ENCODE measurements around the gene KCTD17. TPM values are rescaled to one million over a fixed set of nuclear protein-coding genes. Genes with fewer than 3 reads are reported as not detected.
A peak's percentile ranks its signal among the peaks of the same experiment; 100 is the strongest.

KCTD17 gene
- total RNA-seq, 1 donor from 2014 or later, result 19.2 TPM

GRCh38 chr22:37101311-37102066 lies 49.9 kb downstream of the KCTD17 start:
- ATAC-seq, result peak; percentile 25
- TF ChIP-seq CTCF (IDR thresholded peaks at IDR 0.05), result no peak
- H3K9me3 ChIP-seq, result no peaks in the 10 kb centered on the region
- H3K4me1 ChIP-seq, result no peaks in the 10 kb centered on the region
- H3K27me3 ChIP-seq, result peaks cover 10% of the 10 kb centered on the region
- H3K36me3 ChIP-seq, result no peaks in the 10 kb centered on the region
- no peak overlapping the region for H3K4me3 ChIP-seq
- H3K27ac ChIP-seq, result no peak overlapping the region
- no peak for DNase-seq
- intact Hi-C loops (cut with DNase I), result no loop called here

GRCh38 chr22:37103151-37103550 lies 51.6 kb downstream of the KCTD17 start:
- DNase-seq (no peak), ATAC-seq (no peak)
- no peaks in the 10 kb centered on the region for H3K4me1 ChIP-seq
- H3K9me3 ChIP-seq, result no peaks in the 10 kb centered on the region
- intact Hi-C loops (cut with DNase I), result no loop called here
- no peak for TF ChIP-seq CTCF (IDR thresholded peaks at IDR 0.05)
- no peak overlapping the region for H3K27ac ChIP-seq
- no peak overlapping the region for H3K4me3 ChIP-seq
- H3K27me3 ChIP-seq, result no peaks in the 10 kb centered on the region
- no peaks in the 10 kb centered on the region for H3K36me3 ChIP-seq

GRCh38 chr22:37103656-37104452 lies 52.3 kb downstream of the KCTD17 start:
- Histone ChIP-seq H3K36me3 (no peaks in the 10 kb centered on the region), H3K4me3 (no peak overlapping the region), H3K27ac (no peak overlapping the region), H3K27me3 (no peaks in the 10 kb centered on the region), H3K4me1 (no peaks in the 10 kb centered on the region), H3K9me3 (no peaks in the 10 kb centered on the region)
- intact Hi-C loops (cut with DNase I), result no loop called here
- ATAC-seq (no peak), DNase-seq (no peak)
- no peak for TF ChIP-seq CTCF (IDR thresholded peaks at IDR 0.05)

GRCh38 chr22:37105154-37105553 lies 53.6 kb downstream of the KCTD17 start:
- intact Hi-C loops (cut with DNase I), result no loop called here
- ATAC-seq, result no peak
- TF ChIP-seq CTCF (IDR thresholded peaks at IDR 0.05), result no peak
- Histone ChIP-seq H3K4me1 (no peaks in the 10 kb centered on the region), H3K4me3 (no peak overlapping the region), H3K27me3 (no peaks in the 10 kb centered on the region), H3K27ac (no peak overlapping the region), H3K9me3 (no peaks in the 10 kb centered on the region), H3K36me3 (no peaks in the 10 kb centered on the region)
- no peak for DNase-seq

GRCh38 chr22:37105990-37106389 lies 54.4 kb downstream of the KCTD17 start:
- DNase-seq, result no peak
- no peak for TF ChIP-seq CTCF (IDR thresholded peaks at IDR 0.05)
- no peaks in the 10 kb centered on the region for H3K27me3 ChIP-seq
- intact Hi-C loops (cut with DNase I), result no loop called here
- no peak for ATAC-seq
- no peaks in the 10 kb centered on the region for H3K36me3 ChIP-seq
- H3K27ac ChIP-seq, result no peak overlapping the region
- no peaks in the 10 kb centered on the region for H3K9me3 ChIP-seq
- H3K4me1 ChIP-seq, result no peaks in the 10 kb centered on the region
- no peak overlapping the region for H3K4me3 ChIP-seq
